ENCODE data around the gene TRIP10. TPM values are rescaled to one million over a fixed set of nuclear protein-coding genes. Genes with fewer than 3 reads are reported as not detected.

TRIP10 gene
- total and polyA plus RNA-seq, 2 of the 13 experiments (the other 11 are each of a cell fraction or from before 2014, with no cell fraction given) = 32.5 to 33.2 TPM

DNA sequence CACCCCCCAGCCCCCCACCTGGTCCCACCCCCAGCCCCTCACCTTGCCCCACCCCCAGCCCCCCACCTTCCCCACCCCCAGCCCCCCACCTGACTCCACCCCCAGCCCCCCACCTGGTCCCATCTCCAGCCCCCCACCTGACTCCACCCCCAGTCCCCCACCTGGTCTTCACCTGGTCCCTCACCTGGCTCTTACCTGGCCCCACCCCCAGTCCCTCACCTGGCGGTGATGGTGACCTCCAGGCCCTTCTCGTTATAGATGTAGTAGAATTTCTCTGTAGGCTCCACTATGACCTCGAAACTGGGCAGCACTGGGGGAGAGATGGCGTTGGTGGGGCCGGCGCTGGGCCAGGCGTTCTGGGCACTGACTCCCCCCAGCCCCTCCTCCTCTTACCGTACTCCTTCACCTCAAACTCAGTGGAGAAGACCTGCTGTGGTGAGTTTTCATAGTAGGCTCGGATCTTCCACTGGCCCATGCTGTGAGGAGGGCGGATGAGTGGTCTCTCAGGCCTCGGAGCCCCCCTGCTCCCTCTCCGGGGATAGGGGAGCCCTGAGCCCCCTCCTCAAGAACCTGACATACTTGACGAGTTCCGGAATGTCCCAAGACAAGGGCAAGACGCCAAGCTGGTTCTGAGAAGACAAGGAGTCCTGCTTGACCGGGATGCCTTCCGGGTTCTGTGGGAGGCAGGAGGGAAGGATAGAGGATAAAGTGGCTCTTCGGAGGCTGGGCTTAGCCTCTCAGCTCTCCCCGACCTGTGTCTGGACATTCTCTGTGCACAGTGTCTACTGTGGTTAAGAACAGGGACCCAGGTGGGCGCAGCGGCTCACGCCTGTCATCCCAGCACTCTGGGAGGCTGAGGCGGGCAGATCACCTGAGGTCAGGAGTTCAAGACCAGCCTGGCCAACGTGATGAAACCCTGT lies 25.4 kb upstream of the TRIP10 start:
- H3K4me2 ChIP-seq (ENCODE audit: low read depth, low read length) = no peak overlapping the region
- no TSS peak for BruUV-seq (replicated peaks)
- peaks cover 80% of the 10 kb centered on the region for H4K20me1 ChIP-seq (ENCODE audit: insufficient read depth, low read length)
- CTCF ChIA-PET (ENCODE audit: low intra/inter-chr PET ratio, low total read pairs) = no interaction called here
- POLR2A ChIA-PET = interaction anchor here (1.1 to 3.2 kb wide), 5 partner anchors 11 to 39 kb away, joined by 4 to 24 read pairs (median 17); partner anchors contain the start of gene GPR108
- in situ Hi-C loops (cut with HindIII; ENCODE audit: extremely low pct_ligation_motif_present, low pct_unique_long_range_greater_than_20kb) (no loop called here), intact Hi-C loops (cut with micrococcal nuclease; ENCODE audit: unreplicated experiment) (no loop called here)
- H3K4me3 ChIP-seq (replicated peaks in 1 of 3; ENCODE audit: insufficient read depth in 1 of 3, low read depth in 2 of 3, low read length in 3 of 3) = no peak overlapping the region
- H3K27me3 ChIP-seq (ENCODE audit: control insufficient read depth in 1 of 2, insufficient read depth in 2 of 2, low read length in 2 of 2) = no peaks in the 10 kb centered on the region
- no peak overlapping the region for H3K27ac ChIP-seq (ENCODE audit: extremely low read length, insufficient read depth, low read length)
- no peak overlapping the region for H3K9ac ChIP-seq (ENCODE audit: insufficient read depth, low read depth, low read length)
- no peak overlapping the region for H2AFZ ChIP-seq (ENCODE audit: low read length)
- FAIRE-seq = no peak
- H3K4me1 ChIP-seq (ENCODE audit: insufficient read depth, low read length) = peaks cover 49% of the 10 kb centered on the region
- no peak; the same call in 1 of the 3 replicates for ATAC-seq
- no peak for DNase-seq (ENCODE audit: low spot score)
- H3K36me3 ChIP-seq (replicated peaks in 1 of 2; ENCODE audit: control insufficient read depth in 1 of 2, insufficient read depth in 2 of 2, low read length in 2 of 2) = peaks cover 32 to 71% of the 10 kb centered on the region in 2 experiments
- H3K9me3 ChIP-seq (ENCODE audit: low read length) = no peaks in the 10 kb centered on the region
- H3K79me2 ChIP-seq (ENCODE audit: insufficient read depth, low read length) = peaks cover 7% of the 10 kb centered on the region
- 95% methylated on average over 13 of the region's 24 CpGs for WGBS (ENCODE audit: low lambda C conversion rate)
- TF ChIP-seq ZNF720 (CRISPR knock-in tag; IDR thresholded peaks at IDR 0.05) = no peak
- TF ChIP-seq ZNF629 (CRISPR knock-in tag; conservative IDR thresholded peaks at IDR 0.05) = no peak
- TF ChIP-seq, protein P1, sequence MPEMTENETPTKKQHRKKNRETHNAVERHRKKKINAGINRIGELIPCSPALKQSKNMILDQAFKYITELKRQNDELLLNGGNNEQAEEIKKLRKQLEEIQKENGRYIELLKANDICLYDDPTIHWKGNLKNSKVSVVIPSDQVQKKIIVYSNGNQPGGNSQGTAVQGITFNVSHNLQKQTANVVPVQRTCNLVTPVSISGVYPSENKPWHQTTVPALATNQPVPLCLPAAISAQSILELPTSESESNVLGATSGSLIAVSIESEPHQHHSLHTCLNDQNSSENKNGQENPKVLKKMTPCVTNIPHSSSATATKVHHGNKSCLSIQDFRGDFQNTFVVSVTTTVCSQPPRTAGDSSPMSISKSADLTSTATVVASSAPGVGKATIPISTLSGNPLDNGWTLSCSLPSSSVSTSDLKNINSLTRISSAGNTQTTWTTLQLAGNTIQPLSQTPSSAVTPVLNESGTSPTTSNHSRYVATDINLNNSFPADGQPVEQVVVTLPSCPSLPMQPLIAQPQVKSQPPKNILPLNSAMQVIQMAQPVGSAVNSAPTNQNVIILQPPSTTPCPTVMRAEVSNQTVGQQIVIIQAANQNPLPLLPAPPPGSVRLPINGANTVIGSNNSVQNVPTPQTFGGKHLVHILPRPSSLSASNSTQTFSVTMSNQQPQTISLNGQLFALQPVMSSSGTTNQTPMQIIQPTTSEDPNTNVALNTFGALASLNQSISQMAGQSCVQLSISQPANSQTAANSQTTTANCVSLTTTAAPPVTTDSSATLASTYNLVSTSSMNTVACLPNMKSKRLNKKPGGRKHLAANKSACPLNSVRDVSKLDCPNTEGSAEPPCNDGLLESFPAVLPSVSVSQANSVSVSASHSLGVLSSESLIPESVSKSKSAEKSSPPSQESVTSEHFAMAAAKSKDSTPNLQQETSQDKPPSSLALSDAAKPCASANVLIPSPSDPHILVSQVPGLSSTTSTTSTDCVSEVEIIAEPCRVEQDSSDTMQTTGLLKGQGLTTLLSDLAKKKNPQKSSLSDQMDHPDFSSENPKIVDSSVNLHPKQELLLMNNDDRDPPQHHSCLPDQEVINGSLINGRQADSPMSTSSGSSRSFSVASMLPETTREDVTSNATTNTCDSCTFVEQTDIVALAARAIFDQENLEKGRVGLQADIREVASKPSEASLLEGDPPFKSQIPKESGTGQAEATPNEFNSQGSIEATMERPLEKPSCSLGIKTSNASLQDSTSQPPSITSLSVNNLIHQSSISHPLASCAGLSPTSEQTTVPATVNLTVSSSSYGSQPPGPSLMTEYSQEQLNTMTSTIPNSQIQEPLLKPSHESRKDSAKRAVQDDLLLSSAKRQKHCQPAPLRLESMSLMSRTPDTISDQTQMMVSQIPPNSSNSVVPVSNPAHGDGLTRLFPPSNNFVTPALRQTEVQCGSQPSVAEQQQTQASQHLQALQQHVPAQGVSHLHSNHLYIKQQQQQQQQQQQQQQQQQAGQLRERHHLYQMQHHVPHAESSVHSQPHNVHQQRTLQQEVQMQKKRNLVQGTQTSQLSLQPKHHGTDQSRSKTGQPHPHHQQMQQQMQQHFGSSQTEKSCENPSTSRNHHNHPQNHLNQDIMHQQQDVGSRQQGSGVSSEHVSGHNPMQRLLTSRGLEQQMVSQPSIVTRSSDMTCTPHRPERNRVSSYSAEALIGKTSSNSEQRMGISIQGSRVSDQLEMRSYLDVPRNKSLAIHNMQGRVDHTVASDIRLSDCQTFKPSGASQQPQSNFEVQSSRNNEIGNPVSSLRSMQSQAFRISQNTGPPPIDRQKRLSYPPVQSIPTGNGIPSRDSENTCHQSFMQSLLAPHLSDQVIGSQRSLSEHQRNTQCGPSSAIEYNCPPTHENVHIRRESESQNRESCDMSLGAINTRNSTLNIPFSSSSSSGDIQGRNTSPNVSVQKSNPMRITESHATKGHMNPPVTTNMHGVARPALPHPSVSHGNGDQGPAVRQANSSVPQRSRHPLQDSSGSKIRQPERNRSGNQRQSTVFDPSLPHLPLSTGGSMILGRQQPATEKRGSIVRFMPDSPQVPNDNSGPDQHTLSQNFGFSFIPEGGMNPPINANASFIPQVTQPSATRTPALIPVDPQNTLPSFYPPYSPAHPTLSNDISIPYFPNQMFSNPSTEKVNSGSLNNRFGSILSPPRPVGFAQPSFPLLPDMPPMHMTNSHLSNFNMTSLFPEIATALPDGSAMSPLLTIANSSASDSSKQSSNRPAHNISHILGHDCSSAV (CRISPR knock-in tag; IDR thresholded peaks at IDR 0.05; ENCODE audit: borderline replicate concordance) = no peak
- 0 out of 2 replicates have a peak, but pooled peaks have one; percentile 34 for TF ChIP-seq BORCS8-MEF2B (CRISPR knock-in tag; IDR thresholded peaks at IDR 0.05)
- peak; percentile 41; the same call in 1 of the 2 replicates for TF ChIP-seq ARNT2 (CRISPR knock-in tag; IDR thresholded peaks at IDR 0.05; ENCODE audit: low read depth)
- TF ChIP-seq ZSCAN22 (CRISPR knock-in tag; IDR thresholded peaks at IDR 0.05) = peak; percentile 30
- TF ChIP-seq, protein P2, sequence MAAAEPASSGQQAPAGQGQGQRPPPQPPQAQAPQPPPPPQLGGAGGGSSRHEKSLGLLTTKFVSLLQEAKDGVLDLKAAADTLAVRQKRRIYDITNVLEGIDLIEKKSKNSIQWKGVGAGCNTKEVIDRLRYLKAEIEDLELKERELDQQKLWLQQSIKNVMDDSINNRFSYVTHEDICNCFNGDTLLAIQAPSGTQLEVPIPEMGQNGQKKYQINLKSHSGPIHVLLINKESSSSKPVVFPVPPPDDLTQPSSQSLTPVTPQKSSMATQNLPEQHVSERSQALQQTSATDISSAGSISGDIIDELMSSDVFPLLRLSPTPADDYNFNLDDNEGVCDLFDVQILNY (CRISPR knock-in tag; conservative IDR thresholded peaks at IDR 0.05) = no peak
- TF ChIP-seq ONECUT2 (CRISPR knock-in tag; IDR thresholded peaks at IDR 0.05) = no peak
- 0 out of 2 replicates have a peak, but pooled peaks have one; percentile 45 for TF ChIP-seq ZNF672 (CRISPR knock-in tag; IDR thresholded peaks at IDR 0.05)
- TF ChIP-seq DPF2 (CRISPR knock-in tag; IDR thresholded peaks at IDR 0.05; ENCODE audit: borderline replicate concordance, low read depth) = no peak

Data from HepG2 (cell line).